GM03348 (cell line): ENCODE results near the gene SIRT2.
"Not testable (repeated sequence)": the region's sequence is repeated elsewhere in the genome, so short reads cannot be mapped to it uniquely, and the experiment has no call there.

Experiments
- DNase-seq: peaks from one replicate; pipeline ENCODE4 v3.0.0; 2012; ENCODE audit warnings: low spot score

SIRT2 gene

DNA sequence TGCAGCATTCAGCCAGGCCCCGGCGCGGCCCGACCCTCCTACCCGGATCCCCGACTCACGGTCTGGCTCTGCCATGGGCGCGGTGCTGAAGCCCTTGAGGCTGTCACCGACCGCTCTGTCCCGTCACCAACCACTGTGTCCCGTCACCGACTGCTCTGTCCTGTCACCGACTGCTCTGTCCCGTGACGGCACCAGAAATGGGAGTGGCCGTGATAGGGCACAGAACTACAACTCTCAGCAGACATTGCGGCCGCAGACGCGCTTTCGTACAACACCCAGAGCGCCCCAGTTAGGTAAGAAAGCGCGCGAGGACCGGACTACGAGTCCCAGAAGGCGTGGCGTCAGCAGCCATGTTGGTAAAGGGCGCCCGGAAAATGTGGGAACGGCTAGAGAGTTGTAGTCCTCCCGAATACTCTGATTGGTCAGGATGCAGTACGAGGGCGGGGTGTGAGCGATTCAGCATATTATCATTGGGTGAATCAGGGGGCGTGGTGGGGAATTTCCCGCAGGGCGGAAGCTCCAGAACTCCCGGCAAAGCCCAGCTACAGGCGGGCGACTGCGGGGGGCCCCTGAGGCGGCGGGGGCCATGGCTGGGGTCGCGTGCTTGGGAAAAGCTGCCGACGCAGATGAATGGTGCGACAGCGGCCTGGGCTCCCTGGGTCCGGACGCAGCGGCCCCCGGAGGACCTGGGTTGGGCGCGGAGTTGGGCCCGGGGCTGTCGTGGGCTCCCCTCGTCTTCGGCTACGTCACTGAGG lies at the start of gene SIRT2, which contains the start of gene NFKBIB:
TSS of gene SIRT2 (minus strand) at position 172 of the 755 bp plus-strand sequence. CDS start at position 75, 97 bp downstream.
TSS of gene NFKBIB (plus strand) at position 523 of the 755 bp plus-strand sequence. CDS start at position 587, 64 bp downstream.
- peak; percentile 99 for DNase-seq

DNA sequence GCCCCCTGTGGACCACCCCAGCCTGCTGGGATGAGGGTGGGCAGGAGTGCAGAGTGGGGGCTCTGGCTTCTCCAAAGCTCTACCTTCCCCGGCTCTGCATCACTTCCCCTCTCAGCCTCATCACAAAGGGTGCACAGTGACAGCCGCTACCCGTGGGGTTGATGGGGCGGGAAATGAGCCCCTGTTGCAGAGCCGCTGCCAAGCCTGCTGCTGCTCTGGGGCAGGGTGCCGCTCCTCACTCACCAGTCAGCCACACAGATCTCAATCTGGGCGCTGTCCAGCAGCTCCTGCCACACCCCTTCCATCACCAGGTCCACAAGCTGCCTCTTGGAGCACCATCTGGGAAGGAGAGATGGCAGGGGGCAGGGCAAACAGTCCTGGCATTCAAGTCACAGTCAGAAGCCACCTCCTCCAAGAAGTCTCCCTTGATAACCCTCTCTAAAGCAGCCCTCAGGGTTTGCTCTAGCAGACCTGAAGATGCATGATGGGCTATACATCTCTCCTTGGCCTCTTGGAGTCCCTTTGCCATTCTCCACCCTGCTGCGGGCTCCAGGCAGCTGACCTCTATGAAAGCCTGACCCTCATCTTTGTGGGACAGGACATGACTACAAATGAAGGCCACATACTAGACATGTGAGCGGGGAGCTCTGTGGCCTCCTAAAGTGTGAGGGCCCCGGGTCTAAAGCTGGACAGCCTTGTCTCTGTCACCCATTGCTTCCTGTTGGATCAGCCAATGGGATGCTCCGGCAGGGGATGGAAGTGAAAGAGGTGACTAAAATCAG lies 47.0 kb upstream of the SIRT2 start:
- no peak for DNase-seq

DNA sequence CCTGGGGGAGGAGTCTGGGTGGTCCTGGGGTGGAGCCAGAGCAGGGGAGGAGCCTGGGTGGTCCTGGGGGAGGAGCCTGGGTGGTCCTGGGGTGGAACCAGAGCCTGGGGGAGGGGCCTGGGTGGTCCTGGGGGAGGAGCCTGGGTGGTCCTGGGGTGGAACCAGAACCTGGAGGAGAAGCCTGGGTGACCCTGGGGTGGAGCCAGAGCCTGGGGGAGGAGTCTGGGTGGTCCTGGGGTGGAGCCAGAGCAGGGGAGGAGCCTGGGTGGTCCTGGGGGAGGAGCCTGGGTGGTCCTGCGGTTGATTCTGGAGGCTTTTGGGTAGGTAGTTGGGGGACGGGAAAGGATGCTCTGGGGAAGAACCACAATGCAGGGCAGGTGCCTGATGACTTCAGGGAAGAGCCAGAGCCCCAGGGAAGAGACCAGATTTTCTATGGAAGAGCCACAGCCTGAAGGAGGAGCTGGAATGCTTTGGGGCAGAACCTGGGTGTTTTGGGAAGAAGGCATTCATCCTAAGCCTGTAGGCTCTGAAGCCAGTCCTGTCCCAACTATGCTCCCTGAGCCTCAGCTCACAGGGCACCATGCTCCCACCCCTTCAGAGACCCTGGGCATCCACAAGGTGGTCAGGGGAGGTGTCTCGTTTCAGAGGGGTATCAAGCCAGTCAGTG lies 46.3 kb upstream of the SIRT2 start:
- no peak for DNase-seq

DNA sequence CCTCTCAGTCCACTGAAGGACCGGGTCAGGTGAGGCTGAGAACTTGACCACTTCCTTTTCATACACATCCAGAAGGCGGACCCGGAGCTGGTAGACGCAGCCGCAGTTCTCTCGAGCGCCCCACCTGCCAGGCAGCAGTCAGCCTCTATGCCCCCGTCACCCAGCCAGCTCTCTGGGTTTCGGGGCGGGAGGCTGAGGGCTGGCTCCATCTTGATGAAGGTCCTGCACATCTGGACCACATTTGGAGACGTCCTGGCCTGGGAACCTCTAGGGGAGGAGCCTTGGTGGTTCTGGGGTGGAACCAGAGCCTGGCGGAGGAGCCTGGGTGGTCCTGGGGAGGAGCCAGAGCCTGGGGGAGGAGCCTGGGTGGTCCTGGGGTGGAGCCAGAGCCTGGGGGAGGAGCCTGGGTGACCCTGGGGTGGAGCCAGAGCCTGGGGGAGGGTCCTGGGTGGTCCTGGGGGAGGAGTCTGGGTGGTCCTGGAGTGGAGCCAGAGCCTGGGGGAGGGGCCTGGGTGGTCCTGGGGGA lies 45.6 kb upstream of the SIRT2 start:
- DNase-seq, result no peak

DNA sequence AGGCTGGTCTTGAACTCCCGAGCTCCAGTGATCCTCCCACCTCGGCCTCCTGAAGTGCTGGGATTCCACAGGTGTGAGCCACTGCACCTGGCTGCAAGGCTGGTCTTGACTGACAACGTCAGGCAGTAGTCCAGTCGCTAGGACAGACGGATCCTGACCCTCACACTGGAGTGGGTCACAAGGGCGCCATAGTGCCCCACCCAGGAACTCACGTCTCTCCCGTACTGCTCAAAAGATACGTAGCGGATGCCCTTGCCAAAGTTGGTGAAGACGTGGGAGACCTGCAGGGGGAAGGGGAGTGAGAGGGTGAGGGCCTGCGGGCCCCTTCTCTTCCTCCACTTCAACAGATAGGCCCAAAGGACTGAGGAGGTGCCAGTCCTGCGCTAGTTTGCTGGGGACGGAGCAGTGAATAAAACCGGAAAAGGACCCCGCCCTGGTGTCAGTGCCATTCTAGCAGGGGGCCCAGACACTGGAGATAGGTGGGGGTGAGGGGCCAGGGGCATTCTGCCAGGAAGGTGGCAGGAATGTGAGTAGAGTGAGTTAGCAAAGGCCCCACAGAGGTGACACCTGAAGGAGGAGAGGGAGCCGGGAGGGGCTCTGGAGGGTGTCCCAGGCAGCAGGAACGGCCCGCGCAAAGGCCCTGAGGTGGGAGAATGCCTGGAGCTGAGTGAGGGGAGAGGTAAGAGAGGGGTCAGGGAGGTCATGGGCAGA lies 43.2 kb upstream of the SIRT2 start:
- DNase-seq, result no peak

DNA sequence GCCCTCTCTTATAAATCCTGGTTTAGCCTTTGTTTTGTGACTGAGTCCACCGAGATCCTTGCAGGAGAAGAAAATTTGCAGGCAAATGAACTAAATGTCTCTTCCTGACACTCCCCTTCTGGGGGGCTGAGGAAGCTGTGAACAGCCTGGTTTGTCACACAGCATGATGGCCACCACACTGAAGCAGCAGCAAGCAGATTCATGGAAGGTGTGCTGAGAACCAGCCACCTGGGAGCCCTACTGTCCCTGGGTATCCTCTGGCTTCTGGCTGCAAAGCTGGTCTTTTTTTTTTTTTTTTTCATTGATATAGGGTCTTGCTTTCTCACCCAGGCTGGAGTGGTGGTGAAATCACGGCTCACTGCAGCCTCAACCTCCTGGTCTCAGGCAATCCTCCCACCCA lies 42.6 kb upstream of the SIRT2 start:
- DNase-seq, result no peak

DNA sequence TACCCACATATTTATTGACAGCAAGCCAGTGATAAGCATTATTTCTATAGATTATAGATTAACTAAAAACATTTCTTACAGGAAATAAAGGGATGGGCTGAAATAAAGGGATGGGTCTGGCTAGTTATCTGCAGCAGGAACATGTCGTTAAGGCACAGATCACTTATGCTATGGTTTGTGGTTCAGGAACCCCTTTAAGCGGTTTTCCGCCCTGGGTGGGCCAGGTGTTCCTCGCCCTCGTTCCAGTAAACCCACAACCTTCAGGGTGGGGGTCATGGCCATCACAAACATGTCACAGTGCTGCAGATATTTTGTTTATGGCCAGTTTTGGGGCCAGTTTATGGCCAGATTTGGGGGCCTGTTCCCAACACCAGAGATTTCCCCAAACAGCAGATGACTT lies 42.0 kb upstream of the SIRT2 start:
- not testable (repeated sequence) for DNase-seq

DNA sequence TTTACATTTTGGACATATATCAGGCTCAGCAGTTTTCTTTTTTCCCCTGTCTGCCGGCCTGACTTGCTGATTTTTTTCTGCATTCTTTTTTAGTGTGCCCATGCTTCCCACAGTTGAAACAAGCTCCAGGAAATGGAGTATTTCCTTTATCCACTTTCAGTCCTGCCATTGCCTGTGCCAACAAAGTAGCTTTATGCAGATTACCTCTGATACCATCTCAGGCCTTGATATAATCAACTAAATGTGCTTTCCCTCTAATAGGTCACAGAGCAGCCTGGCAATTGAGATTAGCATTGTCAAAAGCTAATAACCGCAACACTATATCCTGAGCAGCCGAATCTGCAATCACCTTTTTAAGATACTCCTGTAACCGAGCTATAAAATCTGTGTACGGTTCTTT lies 40.5 kb upstream of the SIRT2 start:
- no peak for DNase-seq

DNA sequence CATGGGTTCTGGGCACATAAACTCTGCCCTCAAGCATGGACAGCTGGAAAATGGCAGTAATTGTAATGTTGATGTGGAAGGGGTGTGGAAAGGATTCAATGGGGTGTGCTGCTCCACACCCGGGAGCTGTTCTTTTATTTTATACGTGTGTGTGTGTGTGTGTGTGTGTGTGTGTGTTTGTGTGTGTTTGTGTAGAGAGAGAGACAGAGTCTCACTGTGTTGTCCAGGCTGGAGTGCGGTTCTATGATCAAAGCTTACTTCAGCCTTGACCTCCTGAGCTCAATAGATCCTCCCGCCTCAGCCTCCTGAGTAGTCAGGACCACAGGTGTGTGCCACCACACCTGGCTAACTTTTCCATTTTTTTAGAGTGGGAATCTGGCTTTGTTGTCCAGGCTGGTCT lies 34.1 kb upstream of the SIRT2 start:
- no peak for DNase-seq

DNA sequence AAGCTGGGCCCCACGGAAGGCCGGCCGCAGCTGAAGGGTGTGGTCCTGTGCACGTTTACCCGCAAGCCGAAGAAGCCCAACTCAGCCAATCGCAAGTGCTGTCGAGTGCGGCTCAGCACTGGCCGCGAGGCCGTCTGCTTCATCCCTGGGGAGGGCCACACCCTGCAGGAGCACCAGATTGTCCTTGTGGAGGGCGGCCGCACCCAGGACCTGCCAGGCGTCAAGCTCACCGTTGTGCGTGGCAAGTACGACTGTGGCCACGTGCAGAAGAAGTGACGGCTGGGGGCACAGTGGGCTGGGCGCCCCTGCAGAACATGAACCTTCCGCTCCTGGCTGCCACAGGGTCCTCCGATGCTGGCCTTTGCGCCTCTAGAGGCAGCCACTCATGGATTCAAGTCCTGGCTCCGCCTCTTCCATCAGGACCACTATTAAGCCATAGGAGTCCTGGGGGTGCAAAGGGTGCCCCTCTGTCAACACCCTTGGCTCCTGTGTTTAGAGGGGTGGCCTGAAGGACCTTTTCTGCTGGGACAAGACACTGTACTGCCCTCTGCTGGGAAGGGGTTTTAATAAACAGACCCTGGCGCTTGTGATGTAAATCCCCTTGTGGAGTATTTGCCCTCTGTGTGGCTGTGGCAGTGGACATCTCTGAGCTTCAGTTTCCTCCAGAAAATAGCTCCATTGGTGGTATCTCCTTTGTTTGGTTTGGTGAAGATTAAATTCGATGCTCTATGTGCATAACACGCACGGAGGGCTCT lies 33.2 kb upstream of the SIRT2 start:
- DNase-seq, result peak; percentile 29

DNA sequence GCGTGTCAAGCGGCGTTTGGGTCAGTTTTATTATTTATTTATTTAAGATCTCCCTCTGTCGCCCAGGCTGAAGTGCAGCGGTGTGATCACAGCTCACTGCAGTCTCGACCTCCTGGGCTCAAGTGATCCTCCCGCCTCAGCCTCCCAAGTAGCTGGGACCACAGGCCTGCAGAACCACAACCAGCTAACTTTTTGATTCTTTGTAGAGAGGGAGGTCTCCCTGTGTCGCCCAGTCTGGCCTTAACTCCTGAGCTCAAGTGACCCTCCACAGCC lies 32.0 kb upstream of the SIRT2 start:
- no peak for DNase-seq

DNA sequence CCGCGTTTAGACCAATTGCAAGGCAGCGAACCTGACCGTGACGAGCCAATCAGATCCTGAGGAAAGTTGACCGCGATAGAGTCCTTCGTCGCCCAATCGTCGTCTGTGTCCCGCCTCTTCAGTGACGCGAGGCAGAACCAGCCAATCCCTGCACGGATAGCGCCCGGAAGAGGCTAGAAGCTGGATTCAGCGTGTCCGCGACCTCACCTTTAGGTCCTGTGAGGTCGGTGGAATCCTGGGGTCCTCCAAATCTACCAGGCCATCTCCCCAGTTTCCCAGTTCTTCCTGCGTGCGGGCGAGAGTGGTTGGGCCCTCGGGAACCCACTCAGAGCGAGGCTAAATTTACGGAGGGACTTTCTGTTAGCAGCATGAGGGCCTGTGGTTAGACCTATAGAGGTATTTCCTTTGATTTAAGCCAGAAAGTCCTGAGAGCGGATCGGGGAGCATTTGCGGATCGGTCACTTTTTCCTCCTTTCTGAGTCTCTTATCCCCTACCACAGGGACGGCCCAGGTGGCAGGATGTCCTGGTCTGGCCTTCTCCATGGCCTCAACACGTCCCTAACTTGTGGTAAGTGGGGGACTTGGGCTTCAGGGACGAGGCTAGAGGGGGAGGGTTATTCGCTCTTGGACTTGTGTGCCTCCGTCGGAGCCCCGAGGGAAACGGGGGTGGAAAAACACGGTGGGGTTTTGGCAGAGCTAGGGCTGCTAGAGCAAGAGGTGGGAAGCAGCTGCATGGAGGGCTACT lies 31.5 kb upstream of the SIRT2 start, which contains the start of gene MRPS12:
TSS of gene MRPS12 (plus strand) at position 169 of the 745 bp plus-strand sequence. CDS start at position 520, 351 bp downstream.
- peak; percentile 99 for DNase-seq

DNA sequence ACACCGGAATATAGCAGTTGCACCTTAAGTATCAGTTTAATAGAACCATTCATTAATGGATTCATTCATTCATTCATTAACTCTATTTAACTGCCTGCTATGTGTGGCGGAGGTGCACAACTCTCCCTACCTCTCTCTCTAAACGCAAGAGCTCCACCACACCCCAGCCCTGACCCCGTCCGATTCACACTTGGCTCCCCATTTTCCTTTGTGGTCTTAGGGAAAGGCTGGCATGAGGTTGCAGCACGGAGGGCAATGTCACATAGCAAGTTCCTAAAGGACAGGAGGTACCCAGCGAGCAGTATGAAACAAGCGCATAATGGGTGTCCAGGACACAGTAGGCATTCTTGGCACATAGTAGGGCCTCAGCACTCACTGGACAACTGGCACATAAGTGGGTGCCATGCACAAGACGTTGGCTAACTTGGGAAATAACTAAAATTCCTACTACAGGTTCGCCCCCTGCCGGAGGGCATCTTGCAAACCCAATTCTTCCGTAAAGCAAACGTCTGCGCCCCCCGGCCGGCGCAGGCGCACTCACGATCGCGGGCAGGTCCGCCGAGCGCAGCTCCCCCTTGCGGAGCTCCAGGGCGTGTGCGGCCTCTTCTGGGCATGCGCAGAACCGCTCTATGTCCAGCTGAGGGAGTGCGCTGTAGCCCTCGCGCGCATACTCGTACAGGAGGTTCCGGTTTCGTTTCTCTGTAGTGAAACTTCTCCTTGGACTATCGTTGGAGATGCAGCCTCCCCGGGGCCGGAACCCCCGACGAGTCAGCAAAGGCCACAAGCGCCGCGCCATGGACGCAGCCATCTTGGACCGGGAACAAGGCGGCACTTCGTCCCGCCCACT lies 30.7 kb upstream of the SIRT2 start, which contains the start of gene SARS2:
TSS of gene SARS2 (minus strand) at position 835 of the 847 bp plus-strand sequence. CDS start at position 808, 27 bp downstream.
- DNase-seq, result peak; percentile 99

DNA sequence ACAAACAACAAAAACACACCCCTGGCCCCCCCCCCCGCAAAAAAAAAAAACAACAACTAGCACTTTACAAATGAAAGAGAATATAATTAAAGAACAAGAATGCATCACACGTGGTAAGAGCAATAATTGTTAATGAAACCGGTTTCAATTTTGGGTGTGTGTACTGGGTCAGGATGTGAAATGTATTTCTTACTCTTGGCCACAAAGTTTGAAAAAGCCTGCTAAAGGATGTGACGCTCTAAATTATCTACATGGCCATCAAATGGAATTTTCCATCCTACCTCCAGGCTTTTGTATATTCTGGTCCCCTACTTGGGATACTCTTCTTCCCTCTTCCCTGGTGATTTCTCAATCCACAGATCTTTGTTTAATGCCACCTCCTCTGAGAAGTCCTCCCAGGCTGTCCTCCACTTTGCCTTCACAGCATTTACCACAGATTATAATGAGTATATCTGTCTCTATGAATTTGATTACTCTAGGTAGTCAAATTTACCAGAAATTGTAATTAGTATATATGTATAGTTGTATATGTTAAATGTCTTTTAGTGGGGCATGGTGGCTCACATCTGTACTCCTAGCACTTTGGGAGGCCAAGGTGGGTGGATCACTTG lies 29.1 kb upstream of the SIRT2 start:
- DNase-seq, result no peak

DNA sequence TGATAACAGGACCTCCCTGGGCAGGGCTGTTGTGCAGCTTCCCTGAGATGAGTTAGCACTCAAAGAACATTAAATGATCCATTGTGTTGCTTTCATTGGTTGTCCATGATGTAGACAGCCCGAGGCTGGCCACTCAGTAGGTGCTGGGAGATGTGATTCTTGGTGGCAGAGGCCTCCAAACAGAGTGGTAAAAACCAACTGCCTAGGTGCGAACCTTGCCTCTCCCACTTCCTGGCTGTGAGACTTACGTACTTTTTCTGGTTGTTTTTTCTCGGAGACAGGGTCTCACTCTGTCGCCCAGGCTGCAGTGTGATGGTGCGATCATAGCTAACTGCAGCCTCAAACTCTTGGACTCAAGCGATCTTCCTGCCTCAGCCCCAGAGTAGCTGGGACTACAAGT lies 25.0 kb upstream of the SIRT2 start:
- DNase-seq, result no peak

DNA sequence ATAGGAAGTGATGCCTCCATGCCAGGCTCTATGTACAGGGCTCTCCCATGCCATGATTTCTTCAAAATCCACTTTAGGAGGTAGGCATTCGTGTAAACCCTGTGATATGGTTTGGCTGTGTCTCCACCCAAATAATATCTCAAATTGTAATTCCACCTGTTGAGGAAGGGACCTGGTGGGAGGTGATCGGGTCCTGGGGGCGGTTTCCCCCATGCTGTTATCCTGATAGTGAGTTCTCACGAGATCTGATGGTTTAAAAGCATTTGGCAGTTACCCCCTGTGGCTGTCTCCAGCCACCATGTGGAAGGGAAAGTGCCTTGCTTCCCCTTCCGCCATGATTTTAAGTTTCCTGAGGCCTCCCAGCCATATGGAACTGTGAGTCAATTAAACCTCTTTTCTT lies 23.1 kb upstream of the SIRT2 start:
- no peak for DNase-seq

DNA sequence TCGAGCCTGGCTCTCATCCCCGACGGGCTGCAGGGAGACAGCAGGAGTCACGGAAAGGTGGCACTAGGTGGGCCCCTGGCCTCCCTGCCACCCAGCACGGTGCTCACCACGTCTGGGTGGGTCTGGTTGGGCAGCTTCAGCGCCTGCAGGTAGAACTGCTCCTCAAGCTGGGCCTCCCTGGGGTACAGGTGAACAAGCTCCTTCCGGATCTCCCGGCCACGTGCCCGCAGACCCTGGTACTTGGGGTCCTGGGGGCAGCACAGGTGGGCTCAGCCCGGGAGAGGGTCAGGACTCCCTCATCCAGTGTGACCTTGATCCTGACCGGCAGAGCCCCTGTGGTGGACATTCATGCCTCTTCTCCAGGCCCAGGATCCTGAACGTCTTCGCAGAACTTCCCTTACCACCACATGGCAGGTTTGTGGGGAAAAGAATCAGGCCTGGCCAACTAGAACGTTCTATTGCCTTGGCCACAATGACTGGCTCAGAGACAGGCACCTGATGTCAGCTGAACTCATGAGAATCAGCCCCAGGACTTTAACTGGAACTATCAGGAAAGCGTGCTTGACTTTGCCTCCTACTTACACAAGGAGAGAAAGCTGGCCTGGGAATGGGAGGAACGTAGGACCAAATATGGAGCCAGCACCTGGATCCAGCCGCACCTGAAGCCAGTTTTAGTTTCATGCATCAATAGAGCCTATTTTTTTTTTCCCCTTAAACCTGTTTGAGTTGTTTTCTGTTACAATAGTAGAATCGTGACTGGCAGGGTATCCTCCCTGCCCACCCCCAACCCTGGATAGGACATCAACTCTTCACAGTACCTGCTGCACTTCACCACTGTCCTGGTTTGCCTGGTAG lies 22.2 kb upstream of the SIRT2 start:
- DNase-seq, result no peak
